NCI-H345 treated with DMSO at 0.1 percent for 48 hours (cell line): ENCODE data around the gene LAMTOR4.
"Not testable (repeated sequence)": the region's sequence is repeated elsewhere in the genome, so short reads cannot be mapped to it uniquely, and the experiment has no call there.

Source experiments
- DNase-seq: peaks from one replicate; lab custom pipeline; 2025; ENCODE audit not compliant: unreplicated experiment; lab: John Stamatoyannopoulos, UW

LAMTOR4 gene

DNA sequence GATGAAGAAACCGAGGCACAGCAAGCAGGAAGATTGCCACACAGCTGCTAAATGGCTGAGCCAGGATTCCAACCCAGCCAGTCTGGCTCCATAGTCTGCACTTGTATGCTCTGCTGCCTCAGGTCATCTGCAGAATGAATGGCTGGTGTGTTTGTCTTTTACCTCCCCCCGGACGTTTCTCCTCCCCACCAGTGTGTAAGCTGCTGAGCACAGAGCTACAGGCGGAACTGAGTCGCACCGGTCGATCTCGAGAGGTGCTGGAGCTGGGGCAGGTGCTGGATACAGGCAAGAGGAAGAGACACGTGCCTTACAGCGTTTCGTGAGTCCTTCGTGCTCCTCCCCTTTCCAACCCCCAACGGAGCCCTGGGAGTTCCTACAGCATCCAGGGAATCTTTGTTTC lies 26.7 kb upstream of the LAMTOR4 start:
- peak; percentile 88 for DNase-seq

GRCh38 chr7:100122568-100122967 lies 26.1 kb upstream of the LAMTOR4 start:
- DNase-seq: no peak

GRCh38 chr7:100124301-100125230 lies 24.2 kb upstream of the LAMTOR4 start:
- DNase-seq: no peak

DNA sequence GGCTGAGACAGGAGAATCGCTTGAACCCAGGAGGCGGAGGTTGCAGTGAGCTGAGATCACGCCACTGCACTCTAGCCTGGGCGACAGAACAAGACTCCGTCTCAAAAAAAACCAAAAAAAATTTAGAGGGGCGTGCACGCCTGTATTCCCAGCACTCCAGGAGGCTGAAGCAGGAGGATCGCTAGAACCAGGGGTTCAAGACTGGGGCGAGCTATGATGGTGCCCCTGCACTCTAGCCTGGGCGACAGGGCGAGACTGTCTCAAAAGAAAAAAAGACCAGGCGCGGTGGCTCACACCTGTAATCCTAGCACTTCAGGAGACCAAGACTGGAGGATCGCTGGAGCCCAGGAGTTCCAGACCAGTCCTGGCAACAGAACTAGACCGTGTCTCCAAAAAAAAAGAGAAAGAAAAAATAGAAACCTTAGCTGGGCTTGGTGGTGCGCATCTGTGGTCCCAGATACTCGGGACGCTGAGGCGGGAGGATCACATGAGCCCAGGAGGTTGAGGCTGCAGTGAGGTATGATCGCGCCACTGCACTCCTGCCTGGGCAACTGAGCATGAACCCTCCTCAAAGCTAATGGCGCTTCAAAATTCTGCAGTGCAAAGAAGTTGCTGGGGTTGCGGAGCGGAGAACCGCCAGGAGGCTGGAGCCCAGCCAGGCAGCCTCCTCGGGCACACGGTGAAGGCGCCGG lies 22.3 kb upstream of the LAMTOR4 start:
- DNase-seq: no peak

DNA sequence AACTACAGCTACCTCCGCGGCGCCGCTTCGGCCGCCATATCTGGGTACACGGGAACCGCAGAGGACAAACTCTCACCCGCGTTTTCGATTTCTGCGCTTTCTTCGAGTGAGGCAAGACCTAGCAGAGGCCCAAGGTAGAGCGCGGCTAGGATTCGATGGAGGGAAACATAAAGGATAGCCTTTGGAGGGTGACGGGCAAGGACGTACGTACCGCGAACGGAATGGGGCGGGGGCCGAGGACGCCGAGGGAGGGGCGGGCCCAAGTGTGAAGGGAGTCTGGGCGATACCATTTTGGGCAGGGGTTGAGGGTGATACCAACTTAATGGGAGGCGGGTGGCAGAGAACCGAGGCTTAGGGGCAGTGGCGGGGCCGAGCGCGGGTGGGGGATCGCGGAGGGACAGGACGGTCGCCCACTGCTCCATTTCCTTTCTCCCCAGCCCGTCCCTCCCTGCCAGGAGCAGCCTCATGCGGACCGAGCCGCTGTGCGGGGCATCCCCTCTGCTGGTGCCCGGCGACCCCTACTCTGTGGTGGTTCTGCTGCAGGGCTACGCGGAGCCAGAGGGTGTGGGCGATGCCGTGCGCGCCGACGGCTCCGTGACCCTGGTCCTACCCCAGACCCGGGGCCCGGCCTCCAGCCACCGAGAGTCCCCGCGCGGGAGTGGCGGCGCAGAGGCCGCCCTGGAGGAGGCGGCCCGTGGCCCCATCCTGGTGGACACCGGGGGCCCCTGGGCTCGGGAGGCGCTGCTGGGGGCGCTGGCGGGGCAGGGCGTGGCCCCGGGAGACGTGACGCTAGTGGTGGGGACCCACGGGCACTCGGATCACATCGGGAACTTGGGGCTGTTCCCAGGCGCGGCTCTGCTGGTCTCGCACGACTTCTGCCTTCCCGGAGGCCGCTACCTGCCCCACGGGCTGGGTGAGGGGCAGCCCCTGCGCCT lies 21.5 kb upstream of the LAMTOR4 start, which contains the start of gene MBLAC1:
TSS of gene MBLAC1 (plus strand) at position 37 of the 935 bp plus-strand sequence. CDS start at position 466, 429 bp downstream.
- peak; percentile 49 for DNase-seq

DNA sequence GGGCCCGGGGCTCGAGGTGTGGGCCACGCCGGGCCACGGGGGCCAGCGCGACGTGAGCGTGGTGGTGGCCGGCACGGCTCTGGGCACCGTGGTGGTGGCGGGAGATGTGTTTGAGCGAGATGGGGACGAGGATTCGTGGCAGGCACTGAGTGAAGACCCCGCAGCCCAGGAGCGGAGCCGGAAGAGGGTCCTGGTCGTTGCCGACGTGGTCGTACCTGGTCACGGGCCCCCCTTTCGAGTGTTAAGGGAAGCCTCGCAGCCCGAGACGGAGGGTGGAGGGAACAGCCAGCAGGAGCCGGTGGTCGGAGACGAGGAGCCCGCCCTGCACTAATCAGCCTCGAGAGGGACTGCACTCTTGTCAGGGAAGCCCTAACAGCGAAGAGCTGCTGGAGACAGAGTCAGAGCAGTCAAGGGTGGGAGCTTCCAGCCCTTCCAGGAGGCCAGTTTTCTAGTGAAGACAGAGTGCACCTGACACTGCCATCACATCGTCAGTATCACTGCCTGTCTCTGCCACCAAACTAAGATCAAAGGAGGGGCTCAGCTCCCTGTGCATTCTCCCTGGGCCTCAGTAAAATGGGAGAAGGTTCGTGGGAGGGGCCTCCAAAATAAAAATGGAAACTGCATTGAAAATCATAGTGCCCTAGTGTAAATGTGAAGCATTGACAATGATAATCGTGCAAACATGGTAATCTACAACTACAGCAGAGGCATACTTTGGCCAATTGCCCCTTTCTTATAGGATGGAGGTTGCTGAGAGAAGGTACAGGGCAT lies 20.7 kb upstream of the LAMTOR4 start:
- no peak for DNase-seq

DNA sequence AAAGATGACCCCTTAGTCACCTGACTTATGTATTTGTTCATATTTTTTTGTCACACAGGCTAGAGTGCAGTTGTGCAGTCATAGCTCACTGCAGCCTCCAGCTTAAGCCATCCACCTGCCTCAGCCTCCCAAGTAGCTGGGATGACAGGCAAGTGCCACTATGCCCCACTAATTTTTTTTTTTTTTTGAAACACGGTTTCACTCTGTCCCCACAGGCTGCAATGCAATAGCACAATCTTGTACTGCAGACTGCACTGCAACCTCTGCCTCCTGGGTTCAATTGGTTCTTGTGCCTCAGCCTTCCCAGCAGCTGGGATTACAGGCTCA lies 20.1 kb upstream of the LAMTOR4 start:
- no peak for DNase-seq

GRCh38 chr7:100130220-100130607 lies 18.5 kb upstream of the LAMTOR4 start:
- DNase-seq: not testable (repeated sequence)

DNA sequence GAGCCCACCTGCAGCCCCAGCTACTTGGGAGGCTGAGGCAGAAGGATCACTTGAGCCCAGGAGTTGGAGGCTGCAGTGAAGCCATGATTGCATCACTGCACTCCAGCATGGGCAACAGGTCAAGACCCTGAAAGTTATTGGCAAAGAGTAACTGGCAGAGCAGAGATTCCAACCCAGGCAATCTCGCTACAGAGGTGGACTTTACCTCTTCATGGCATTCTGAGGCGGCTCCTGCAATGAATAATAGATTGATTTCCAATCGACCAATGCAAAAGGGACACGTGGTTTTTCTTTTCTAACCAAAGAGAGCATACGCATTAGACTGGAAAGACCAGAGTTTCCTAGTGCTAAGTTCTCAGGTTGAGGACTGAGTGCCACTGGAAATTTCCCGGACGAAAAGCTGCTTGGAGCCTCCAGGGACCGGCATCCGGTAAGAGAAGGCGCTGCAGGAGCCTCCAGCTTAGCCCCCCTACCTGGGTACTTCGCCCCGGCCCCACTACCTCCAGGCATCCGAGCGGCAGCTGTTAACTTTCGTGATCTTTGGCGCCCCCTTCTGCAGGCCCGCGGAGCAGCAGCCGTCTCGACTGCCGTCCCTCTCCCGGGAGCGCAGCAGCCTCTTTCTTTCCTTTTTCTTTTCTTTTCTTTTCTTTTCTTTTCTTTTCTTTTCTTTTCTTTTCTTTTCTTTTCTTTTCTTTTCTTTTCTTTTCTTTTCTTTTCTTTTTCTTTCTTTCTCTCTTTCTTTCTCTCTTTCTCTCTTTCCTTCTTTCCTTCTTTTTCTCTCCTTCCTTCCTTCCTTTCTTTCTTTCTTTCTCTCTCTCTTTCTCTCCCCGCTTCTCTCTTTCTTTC lies 17.9 kb upstream of the LAMTOR4 start:
- peak; percentile 57 for DNase-seq

GRCh38 chr7:100132126-100132525 lies 16.6 kb upstream of the LAMTOR4 start:
- no peak for DNase-seq

DNA sequence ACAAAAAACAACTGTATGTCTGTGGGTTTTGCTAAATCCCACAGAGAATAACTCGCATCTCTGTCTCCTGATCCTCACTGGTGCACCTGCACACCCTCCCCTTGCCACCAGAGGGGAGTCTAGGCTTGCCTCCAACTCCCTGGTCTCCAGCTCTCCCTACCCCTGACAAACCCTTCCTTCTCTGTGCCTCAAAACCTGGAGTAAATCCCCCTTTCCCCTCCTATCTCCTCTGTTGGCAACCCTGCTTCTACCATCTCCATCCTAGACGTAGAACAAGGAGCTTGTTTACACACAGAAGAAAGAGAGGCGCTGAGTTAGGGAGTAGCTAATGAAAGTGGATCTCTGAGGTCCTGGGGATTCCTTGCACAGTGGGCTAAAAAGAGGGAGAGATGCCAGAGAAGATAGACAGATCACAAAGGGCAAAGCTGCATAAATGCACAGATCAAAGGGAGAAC lies 16.0 kb upstream of the LAMTOR4 start:
- DNase-seq: peak; percentile 24

DNA sequence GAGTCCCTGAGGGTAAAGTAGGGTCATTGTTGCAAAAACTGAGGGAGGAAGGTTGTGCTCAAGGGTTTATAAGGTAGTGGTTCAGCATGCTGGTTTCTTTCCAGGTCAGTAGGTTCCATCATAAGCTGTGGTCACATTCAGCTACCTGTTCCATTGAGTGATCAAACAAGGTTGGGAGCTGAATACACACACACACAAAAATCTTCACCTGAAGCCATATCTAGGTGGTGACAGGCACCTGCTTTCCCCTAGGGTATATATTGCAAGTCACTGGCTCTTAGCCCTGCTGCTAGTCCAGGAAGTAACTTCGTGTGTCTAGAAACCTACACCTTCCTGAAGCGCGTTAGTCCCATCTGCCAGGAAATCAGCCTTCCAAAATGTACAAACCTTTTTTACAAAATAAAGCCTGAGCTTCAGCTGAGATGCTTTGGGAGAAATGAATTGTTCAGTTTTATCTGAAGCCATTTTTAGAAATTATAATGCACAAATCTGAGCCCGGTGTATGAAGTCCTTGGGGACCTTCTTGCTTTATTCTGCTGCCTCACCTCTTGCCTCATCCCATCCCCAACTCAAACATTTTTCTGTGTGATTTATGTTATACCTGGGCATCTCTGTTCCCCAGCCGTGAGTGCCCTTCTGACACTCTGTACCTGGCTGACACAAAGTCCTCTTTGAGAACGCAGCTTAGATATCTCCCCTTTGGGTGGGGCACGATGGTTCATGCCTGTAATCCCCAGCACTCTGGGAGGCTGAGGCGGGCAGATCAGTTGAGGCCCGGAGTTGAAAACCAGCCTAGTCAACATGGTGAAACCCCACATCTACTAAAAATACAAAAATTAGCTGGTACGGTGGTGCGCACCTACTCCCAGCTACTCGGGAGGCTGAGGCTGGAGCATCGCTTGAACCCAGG lies 10.6 kb upstream of the LAMTOR4 start:
- no peak for DNase-seq

DNA sequence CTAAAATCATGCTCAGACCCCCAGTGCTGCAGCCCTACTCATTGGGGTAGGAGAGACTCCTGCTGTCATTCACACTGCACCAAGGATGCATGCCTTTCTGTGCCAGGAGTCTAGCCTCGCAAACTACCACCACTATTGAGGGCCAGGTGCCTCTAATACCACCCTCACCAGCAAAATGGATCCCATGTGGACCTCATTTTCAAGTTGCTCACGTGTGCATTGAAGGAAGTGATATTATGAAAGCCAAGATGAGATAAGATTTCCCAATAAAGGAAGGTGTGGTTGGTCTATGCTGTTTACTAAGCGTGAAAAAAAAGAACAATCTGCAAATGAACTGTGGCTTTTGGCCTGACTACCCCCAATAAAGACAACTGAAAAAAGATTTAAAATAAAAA lies 7.2 kb upstream of the LAMTOR4 start:
- no peak for DNase-seq

GRCh38 chr7:100142461-100142860 lies 6.3 kb upstream of the LAMTOR4 start:
- DNase-seq: no peak

- DNase-seq: not testable (repeated sequence)
Measured at GRCh38 chr7:100146350-100146749, 2.4 kb upstream of the LAMTOR4 start.

DNA sequence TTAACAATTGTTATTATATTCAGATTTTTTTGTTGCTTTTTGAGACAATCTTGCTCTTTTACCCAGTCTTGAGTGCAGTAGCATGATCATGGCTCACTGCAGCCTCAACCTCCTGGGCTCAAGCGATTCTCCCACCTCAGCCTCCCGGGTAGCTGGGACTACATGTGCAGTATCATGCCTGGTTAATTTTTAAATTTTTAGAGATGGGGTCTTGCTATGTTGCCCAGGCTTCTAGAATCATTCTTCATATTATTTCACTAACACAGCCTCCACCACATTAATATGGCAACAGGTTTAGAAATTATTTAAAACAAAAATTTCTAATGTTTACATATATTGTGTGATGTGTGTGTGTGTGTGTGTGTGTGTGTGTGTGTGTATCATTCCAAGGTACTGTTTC lies 1.4 kb upstream of the LAMTOR4 start:
- DNase-seq: no peak

DNA sequence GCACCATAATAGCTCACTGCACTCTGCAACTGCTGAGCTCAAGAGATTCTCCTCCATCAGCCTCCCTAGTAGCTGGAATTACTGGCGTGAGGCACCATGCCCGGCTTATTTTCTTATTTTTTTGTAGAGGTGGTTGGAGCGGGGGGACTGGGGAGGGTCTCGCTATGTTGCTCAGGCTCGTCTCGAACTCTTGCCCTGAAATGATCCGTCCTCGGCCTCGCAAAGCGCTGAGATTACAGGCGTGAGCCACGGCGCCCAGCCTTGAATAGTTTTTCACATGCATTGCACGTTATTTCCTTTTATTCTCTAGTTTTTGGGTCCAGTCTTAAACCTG lies 526 bp upstream of the LAMTOR4 start:
- no peak for DNase-seq

- DNase-seq: no peak
Measured at GRCh38 chr7:100152404-100152803, 3.7 kb downstream of the LAMTOR4 start.
